Suppressor macrophage treated with lipopolysaccharide for 1 hour (primary cell): ENCODE data around the gene ZSCAN5A.
"Not testable (repeated sequence)": the region's sequence is repeated elsewhere in the genome, so short reads cannot be mapped to it uniquely, and the experiment has no call there.

Experiments used
- DNase-seq, 3 donors: peaks; one replicate each; pipeline ENCODE4 v3.0.0-alpha.2; 2020 to 2022

Gene ZSCAN5A

DNA sequence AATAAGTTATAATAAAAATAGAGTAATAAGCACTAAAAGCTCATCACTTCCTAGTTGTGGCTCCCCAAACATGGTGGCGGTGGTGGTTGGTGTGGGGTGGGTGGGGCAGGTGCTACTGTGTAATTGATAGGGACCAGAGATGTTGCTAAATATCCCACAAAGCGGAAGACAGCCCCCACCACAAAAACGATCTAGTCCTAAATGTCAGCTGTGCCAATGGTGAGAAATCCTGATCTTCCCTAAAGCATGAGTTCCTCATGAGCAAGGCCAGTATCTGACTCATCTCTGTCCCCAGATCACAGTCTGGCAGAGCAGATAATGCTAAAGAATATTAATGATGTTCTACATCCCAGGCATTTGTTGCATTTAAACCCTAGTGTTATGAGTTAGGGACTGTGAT is 44.0 kb downstream of the ZSCAN5A start:
- DNase-seq = peak; percentile 83 to 88 (median 88)

DNA sequence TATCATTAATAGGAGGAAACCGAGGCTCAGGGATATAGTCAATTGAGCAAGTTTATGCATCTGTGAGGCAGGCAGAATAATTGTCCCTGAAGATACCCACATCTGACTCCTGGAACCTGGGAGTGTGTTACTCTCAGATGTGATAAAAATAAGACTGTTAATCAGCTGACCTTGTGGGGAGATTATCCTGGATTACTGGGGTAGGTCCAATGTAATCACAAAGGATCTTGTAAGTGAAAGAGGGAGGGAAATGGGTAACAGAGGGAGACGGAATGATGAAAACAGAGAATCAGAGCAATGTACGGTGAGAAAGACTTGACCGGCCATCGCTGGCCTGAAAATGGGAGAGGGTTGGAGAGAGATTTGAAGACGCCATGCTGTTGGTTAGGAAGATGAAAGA is 45.3 kb downstream of the ZSCAN5A start:
- no peak for DNase-seq

DNA sequence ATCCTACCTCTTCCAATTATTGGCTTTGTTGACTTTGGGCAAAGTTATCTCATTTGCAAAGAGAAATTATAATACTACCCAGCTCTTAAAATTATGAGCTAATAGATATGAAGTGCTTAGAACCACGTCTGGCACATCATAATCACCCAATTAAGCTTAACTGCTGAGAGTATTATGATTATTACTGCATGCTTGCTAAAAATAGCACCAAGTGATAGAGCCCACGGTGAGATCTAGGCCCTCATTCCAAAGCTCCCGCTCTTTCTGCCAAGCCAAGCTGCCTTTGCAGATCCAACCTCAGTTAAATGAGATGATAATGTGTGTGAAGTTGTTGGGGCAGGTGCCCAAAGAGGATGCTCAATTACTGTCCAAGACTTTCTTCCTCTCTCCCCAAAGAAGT is 48.6 kb downstream of the ZSCAN5A start:
- DNase-seq = no peak

DNA sequence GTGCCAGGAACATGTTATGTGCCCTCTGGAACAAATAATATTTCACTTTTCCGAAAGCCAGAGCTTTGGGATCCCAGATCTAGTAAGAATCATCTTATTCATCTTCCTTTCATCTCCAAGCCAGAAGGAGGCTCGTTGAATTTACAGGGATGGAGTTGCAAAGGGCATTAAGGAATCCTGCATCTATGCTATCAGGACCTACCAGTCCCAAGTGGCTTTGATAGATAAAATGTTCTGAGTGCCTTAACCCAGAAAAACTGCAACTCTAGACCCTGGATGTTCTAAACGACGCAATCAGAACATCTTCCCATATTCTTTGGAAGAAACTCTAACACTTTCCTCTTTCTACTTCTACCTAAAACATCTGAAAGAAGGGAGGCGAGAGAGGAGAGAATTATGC is 51.3 kb downstream of the ZSCAN5A start:
- DNase-seq = no peak

DNA sequence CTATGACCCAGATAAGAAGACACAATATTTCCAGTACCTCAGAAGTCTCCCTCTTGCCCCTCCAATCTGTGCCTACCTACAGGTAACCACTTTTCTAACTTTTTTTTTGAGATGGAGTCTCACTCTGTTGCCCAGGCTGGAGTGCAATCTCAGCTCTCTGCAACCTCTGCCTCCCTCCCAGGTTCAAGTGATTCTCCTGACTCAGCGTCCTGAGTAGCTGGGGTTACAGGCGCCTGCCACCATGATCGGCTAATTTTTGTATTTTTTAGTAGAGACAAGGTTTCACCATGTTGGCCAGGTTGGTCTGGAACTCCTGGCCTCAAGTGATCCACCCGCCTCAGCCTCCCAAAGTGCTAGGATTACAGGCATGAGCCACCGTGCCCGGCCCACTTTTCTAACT is 52.7 kb downstream of the ZSCAN5A start:
- not testable (repeated sequence) for DNase-seq

DNA sequence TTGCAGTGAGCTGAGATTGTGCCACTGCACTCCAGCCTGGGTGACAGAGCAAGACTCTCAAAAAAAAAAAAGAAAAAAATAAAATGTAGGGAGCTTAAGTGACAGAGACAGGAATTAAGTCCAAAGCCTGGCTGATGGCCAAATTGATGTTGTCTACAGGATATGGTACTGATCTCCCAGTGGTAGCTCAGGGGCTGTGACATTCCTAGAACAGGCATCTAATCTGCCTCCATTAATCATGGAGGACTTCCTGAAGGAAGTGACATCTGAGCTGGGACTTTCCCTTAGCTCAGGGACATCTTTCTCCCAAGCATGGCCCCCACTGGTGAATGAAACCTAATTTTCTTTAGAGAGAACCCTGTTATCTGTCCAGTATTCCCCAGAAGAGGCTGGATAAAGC is 53.5 kb downstream of the ZSCAN5A start:
- peak in 2 of 3 donors; percentile 10 to 11 for DNase-seq

DNA sequence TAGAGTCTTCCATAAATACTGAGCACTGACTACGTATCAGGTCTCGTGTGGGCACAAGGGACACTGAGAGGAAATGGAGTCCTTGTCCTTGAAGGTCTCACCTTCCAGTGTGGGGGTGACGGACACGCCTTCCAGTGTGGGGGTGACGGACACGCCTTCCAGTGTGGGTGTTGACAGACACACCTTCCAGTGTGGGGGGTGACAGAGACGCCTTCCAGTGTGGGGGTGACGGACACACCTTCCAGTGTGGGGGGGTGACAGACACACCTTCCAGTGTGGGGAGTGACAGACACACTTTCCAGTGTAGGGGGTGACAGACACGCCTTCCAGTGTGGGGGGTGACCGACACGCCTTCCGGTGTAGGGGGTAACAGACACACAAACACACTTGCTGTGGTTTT is 56.4 kb downstream of the ZSCAN5A start:
- no peak for DNase-seq

DNA sequence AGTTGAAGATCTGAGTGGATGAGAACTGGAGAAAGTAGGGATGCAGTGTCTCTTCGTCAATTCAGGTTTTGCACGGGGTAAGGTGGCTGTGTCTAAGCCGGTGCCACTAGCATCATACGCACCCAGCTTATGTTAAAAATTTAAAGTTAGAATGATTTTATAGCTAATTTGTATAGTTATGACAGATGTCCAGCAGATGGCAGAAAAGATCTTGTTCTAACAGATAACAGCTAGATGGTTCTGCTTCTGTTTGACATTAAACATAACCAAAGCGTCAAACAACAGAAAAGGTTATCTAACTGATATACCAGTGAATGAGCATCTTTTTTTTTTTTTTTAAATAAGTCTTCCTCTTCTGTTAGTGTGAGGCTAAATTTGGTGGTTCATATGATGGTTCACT is 60.9 kb downstream of the ZSCAN5A start:
- peak; percentile 79 to 88 (median 86) for DNase-seq

DNA sequence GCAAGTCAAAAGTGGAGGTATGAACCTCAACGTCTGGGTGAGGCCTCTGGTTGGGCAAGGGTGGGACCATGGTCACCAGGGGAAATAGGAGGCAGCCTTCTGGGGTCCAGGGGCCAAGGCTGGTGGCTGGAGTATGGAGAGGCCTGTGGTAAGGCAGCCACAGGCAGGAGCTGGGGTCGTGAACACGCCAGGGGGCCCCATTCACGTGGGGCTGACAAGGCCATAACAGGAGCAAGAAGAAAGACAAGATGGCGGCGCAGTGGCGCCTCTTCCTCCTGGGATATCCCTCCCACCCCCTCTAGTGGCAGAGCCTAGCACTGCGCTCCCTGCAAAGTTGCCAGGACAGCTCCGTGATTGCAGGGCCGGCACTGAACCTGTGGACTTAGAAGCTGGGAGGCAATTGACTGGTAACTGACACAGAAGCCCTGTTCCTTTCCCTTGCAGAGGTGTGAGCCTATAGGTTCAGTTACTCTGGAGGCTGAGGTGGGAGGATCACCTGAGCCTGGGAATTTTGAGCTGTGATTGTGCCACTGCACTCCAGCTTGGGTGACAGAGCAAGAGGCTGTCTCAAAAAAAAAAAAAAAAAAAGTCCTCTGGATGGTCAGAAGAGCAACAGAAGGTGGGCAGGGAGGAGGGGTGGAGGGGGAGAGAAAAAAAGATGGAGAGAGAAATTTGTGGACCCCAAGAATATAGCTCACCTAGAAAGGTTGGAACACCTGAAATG is 61.8 kb downstream of the ZSCAN5A start:
- peak; percentile 73 to 84 (median 80) for DNase-seq

DNA sequence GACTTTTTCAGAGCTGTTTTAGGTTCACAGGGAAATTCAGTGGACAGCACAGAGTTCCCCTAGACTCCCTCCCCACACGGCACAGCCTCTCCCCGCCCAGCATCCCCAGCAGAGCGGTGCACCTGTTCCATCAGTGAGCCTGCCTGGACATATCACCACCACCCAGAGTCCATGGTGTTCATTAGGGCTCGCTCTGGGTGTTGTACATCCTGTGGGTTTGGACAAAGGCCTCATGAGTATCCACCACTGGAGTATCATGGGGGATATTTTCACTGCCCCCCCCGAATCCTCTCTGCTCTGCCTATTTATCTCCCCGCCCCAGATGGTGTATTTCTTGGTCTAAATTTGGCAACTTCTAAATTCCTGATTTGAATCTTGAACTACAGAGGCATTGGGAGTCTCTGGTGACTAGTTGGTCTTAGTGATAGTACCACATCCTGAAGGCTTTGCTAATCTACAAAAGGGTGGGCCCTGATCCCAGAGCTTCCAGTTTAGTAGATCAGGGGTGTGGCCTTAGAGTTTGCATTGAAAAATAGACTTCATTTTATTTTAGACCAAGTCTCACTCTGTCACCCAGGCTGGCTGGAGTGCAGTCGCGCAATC is 65.8 kb downstream of the ZSCAN5A start:
- not testable (repeated sequence) for DNase-seq

DNA sequence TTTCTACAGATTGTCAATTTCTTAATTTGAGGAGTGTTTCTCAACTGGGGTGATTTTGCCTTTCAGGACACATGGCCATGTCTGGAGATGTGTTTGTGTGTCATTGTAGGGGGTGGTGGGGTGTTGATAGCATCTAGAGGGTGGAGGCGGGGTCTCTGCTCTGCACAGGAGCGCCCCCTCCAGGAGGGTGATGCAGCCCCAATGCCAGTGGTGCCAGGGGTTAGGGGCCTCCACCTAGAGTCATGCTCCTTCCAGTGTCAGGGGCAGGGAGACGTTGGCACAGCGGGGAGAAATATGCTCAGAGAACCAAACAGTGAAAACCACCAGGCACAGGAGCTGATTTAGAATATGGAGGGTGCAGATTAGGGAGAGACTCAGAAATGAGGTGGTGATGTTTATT is 68.9 kb downstream of the ZSCAN5A start:
- not testable (repeated sequence) for DNase-seq

DNA sequence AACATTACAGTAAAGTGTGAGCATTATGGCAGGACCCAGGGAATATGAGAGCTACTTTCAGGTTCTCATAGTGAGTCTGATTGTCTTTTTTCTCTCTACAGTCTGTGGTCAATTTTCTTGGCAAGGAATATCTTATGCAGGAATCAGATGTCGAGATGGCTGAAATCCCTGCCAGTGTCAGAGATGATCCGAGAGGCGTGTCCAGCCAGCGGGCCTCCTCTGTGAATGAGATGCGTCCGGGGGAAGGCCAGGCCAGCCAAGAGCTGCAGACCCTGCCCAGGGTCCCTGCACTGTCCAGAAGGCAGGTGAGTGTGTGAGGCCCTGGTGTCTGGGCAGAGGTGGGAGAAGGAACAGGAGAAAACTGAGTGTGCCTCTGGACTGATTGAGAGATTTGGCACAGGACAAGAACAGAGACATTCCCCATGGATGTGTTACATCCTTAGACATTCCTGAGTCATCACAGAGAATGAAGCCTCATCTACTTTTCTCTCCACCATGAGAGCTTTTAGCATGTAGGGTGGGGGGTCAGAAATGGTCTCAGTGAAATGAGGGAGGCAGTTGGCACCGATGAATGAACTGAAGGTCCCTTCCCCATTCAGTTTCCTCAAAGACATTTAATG is 69.4 kb downstream of the ZSCAN5A start:
- no peak for DNase-seq

DNA sequence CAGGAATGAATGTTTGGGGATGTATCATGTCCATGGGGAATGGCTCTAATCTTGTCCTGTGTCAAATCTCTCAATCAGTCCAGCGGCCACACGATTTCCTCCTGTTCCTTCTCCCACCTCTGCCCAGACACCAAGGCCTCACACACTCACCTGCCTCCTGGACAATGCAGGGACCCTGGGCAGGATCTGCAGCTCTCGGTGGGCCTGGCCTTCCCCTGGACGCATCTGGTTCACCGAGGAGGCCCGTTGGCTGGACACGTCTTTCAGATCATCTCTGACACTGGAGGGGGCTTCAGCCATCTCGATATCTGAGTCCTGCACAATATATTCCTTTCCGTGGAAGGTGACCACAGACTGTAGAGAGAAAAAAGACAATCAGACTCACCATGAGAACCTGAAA is 91.2 kb downstream of the ZSCAN5A start:
- DNase-seq = no peak

DNA sequence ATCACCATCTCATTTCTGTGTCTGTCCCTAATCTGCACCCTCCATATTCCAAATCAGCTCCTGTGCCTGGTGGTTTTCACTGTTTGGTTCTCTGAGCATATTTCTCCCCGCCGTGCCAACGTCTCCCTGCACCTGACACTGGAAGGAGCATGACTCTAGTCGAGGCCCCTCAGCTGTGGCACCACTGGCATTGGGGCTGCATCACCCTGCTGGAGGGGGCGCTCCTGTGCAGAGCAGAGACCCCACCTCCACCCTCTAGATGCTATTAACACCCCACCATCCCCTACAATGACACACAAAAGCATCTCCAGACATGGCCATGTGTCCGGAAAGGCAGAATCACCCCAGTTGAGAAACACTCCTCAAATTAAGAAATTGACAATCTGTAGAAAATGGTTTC is 91.7 kb downstream of the ZSCAN5A start:
- DNase-seq = no peak

DNA sequence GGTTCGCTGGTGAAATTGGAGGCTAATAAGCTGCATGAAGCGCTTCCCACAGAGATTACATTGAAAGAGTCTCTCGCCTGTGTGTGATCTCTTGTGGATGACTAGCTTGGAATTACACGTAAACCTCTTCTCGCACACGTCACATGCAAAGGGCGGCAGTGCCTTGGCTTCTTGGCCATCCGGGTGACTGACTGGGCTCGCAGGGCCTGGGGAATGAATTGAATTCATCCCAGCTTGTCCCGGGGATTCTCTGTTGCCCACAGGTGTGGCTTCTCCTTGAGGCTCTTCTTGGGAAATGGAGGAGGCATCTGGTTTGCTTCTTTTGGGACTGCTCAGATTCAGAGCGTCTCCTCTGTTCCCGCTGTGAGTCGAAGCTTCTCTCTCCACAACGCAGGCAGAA is 92.8 kb downstream of the ZSCAN5A start:
- DNase-seq = no peak

DNA sequence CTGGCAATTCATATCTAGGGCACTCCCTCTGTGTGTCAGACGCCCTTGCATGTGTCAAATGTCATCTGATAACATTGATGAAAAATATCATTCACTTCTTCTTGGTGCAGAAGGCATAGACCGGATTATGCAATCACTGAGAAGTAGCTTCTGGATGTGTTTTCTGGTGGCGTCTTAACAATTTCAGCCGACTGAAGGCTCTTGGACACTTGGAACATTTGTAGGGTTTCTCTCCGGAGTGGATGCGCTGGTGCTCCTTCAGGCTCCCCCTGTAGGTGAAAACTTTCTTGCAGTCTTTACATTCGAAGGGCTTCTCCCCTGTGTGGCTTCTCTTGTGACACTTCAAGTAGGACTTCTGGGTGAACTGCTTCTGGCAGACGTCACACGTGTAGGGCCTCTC is 93.2 kb downstream of the ZSCAN5A start:
- peak in 1 of 3 donors; percentile 15 for DNase-seq

DNA sequence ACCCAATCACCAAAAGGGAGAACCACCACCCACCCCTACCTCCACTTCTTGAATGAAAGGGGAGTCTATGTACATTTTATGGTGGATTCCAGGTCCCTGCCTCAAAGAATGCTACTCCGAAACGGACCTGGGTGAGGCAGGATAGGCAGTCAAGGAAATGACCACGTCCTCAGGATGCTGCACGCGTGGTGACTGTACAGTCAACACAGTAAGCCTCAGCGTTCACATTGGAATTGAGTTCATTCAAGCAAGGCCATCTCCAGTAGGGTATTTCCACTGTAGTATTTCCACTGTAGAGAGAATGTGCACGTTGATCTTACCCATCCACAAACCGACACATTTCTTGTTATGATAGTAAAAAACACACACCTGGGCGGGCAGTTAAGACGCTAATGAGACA is 95.7 kb downstream of the ZSCAN5A start:
- no peak for DNase-seq

DNA sequence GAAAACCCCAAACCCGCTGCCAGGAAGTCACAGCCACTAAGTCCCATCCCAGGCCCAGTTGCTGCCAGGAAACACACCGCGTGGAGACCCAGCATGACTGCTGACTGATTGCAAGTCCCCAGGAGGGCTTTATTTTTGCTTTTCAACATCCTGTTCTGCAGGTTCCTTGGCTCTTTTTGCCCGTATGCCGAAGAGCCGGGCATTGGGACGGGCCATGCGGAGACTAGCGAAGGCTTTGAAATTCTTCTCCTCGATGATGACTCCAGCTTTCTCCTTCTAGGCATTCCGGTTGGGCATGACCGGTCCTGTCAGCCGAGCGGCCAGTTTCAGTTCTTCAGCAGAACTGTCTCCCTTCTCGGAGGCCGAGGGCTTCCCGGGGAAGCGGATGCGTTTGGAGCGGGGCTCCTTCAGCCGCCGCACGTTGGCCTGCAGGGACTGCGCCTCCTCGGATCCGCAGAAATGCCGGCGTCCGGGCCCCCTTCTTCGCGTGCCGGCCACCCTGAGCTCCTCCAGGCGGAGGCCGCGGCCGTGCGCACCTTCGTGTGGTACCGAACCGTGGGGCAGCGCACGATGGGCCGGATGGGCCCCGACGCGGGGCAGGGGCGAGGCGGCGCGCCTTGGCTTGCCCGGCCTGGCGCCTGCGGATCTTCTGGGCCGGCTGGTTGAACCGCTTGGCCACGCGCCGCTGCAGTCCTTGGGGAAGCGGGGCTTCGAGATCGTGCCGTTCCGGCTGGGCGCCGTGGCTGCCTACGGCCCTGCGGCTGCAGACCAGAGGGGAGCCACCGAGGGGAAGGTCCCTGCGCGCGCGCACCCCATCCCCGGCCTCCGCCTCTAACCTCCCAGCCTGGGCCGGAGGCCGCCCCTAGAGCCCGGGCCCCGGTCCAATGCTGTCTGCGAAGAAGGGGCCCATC is 97.3 kb downstream of the ZSCAN5A start:
- DNase-seq = peak; percentile 30 to 52 (median 41)

DNA sequence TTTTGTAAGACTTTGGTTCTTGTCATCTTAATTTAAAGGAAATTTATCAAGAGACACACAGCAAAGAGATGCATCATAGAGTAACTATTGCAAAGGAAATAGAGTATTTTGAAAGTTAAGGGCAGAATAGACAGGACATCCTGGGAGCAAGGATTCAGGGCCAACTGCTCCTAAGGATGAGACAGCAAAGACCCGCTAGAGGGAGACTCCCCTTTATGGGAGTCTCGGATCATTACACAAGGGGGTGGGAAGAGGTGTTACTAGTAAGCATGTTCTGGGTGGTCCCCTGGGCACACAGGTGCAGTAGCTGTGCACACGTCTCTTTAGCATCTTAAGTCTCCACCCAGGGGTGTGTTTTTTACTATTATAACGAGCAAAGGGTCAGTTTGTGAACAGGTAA is 102.9 kb downstream of the ZSCAN5A start:
- no peak for DNase-seq

DNA sequence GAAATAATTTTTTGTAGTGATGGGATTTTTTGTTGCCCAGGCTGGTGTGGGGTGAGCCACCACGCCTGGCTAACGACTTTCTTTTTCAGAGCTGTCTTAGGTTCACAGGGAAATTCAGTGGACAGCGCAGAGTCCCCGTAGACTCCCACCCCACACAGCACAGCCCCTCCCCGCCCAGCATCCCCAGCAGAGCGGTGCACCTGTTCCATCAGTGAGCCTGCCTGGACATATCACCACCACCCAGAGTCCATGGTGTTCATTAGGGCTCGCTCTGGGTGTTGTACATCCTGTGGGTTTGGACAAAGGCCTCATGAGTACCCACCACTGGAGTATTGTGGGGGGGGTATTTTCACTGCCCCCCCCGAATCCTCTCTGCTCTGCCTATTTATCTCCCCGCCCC is 104.6 kb downstream of the ZSCAN5A start:
- DNase-seq = not testable (repeated sequence)

DNA sequence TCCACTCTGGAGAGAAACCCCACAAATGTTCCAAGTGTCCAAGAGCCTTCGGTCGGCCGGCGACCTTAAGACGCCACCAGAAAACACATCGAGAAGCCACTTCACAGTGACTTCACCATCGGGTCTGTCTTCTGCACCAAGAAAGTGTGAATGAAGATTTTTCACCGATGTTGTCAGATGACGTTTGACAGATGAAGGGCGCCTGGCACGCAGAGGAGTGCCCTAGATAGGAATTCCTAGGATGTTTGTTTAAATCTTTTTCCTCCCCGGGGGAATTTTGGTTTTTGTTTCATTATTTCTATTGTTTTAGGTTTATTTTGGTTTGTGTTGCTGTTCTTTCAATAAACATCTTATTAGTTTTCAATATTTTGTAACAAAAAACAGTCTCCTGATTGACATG is 105.5 kb downstream of the ZSCAN5A start:
- no peak for DNase-seq

DNA sequence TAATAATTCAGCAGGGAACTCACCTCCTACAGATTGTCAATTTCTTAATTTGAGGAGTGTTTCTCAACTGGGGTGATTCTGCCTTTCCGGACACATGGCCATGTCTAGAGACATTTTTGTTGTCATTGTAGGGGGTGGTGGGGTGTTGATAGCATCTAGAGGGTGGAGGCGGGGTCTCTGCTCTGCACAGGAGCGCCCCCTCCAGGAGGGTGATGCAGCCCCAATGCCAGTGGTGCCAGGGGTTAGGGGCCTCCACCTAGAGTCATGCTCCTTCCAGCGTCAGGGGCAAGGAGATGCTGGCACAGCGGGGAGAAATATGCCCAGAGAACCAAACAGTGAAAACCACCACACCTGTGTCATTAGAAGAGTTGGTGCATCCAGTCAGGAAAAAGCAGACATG is 107.1 kb downstream of the ZSCAN5A start:
- DNase-seq = not testable (repeated sequence)

DNA sequence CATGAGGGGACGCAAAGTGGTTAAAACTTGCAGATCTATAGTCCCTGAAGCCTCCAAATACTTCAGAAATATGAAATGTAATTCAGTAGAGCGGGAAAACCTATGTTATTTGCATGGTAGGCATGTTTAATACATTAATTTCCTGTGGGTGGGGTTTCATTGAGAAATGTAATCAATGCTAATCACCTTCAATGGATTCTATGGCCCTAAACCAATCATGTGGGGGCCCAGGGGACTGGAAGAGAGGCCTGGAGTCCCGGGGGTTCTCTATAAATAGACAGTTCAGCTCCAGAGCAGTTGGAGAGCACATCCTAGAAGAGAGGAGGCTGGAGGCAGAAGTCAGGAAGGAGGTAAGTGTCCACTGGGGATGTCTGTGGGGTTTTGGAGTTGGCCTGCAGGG is 112.7 kb downstream of the ZSCAN5A start, which contains the start of gene ZSCAN5C:
ZSCAN5C (plus strand) TSS at position 301 of the 400 bp plus-strand sequence. CDS start 3,641 bp downstream, outside the sequence.
- DNase-seq = no peak
